CMK (cell line): ENCODE data around the gene KRTAP9-9.
"Not testable (repeated sequence)": the region's sequence is repeated elsewhere in the genome, so short reads cannot be mapped to it uniquely, and the experiment has no call there.

Experiments
- DNase-seq: peaks from one replicate; pipeline ENCODE4 v3.0.0-alpha.2; 2010; ENCODE audit warnings: low read depth

KRTAP9-9 gene

GRCh38 chr17:41265078-41265477 is 9.9 kb downstream of the KRTAP9-9 start, which contains the start of gene KRTAP9-6:
KRTAP9-6 (plus strand) TSS chr17:41265378; CDS start chr17:41265378, 0 bp downstream.
- no peak for DNase-seq

DNA sequence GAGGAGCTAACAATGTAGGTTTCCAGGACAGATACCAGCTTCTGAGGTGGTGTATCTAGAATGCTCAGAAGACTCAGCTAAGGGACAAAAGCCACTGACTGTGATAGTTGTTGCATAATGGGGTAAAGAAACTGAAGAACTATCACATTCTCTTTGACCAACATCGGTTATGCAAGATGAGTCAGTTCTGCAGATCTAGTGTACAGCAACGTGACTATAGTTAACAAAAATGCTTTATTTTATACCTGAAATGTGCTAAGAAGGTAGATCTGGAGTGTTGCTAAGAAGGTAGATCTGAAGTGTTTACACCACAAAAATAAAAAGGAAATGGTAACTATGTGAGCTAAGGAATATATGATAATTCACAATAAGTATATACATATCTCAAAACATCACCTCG is 12.5 kb downstream of the KRTAP9-9 start:
- DNase-seq, result no peak

- not testable (repeated sequence) for DNase-seq
Observed at GRCh38 chr17:41271323-41271722, 16.1 kb downstream of the KRTAP9-9 start.

- DNase-seq, result no peak
Observed at GRCh38 chr17:41271858-41272257, 16.7 kb downstream of the KRTAP9-9 start.

DNA sequence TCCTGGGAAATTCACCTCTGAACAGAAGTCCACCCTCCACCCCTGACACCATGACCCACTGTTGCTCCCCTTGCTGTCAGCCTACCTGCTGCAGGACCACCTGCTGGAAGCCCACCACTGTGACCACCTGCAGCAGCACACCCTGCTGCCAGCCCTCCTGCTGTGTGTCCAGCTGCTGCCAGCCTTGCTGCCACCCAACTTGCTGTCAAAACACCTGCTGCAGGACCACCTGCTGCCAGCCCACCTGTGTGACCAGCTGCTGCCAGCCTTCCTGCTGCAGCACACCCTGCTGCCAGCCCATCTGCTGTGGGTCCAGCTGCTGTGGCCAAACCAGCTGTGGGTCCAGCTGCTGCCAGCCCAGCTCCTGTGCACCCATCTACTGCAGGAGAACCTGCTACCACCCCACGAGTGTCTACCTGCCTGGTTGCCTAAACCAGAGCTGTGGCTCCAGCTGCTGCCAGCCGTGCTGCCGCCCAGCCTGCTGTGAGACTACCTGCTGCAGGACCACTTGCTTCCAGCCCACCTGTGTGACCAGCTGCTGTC is 20.5 kb downstream of the KRTAP9-9 start, which contains the start of gene KRTAP9-7:
Gene KRTAP9-7, plus strand, starts transcription at position 51 of the 543 bp plus-strand sequence. Its CDS starts 0 bp downstream, at position 51.
- not testable (repeated sequence) for DNase-seq

DNA sequence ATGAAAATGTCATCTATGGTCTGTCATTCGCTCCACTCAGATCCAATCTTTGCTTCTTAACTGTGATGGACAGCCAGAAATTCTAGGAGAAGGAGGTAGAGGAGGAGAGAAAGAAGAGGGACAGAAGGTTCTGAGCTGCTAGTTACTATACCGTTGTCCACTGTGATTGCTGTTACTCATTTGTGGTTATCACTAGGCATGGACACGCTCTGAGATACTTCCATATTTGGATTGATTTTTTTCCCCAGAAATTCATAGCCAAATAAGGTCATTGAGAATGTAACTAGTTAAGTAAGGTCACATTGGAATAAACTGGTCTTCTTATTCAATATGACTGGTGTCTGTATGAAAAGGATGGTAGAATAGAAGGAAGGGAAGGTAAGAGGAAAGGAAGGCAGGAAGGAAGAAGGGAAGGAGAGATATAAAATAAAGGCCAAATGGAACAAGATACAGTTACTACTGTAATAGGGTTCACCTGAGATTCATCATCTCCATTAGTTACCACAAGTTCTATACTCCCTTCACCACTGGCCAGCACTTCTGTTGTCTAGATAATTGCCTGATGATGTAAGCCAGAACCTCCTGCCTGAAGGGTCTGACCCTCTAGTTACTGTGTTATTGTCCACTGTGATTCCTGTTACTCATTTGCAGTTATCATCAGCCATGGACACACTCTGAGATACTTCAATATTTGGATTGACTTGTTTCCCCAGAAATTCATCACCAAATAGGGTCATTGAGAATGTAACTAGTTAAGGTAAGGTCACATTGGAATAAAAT is 23.2 kb downstream of the KRTAP9-9 start:
- DNase-seq, result no peak

DNA sequence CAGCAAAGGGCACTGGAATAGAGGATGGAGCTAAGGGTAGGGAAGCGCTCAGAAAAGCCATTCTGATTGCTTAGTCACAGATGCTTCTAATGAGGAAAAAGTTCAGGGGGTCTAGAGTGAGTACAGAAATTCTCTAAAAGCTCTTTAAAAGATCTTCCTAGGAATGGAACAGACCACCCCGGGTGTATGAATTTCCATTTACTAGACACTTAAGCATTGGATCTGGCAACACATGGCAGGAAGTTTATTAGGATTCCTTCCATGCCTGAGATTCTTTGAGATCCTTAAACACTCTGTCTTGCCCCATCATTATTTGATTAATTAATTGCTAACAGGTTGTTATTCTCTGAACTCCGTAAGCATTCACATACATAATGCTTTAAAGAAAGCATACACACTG is 28.9 kb downstream of the KRTAP9-9 start:
- no peak for DNase-seq

DNA sequence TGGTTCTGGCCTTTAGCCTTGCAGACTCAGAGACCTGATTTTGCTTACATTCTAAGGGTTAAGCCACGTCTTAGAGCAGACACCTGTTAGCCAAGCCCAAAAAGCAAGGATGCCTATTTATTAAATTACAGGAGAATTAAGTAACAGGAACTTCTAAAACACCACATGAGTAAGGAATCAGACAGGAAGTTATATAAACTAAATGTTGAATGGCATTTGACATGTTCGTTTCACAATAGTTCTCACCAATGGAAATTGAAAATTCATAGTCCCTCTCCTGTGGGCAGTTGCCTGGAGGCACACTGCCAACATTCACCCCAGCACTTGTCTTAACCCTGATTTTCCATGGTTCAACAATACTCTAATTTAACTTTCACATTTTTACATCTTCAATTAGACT is 29.4 kb downstream of the KRTAP9-9 start:
- no peak for DNase-seq

DNA sequence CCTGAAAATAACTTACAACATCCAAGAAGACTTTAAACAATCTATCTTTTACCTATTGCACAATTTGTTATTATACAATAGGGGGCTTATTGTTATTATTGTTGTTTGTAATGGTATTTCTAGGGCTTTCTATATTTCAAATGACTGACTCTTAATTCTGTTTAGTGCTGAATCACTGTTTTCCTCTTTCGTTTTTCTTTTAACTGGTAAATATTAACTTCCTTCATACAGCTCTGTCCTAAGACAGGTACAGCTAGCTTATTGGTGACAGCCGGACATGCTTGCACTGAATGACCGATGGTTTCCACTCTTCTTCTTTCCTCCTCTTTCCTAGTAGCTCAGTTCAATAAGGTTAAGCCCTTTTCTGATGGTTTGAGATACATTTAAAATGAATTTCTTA is 31.9 kb downstream of the KRTAP9-9 start:
- no peak for DNase-seq

GRCh38 chr17:41294016-41294415 is 38.8 kb downstream of the KRTAP9-9 start:
- no peak for DNase-seq

- DNase-seq, result no peak
Observed at GRCh38 chr17:41296846-41297245, 41.7 kb downstream of the KRTAP9-9 start.

- no peak for DNase-seq
Observed at GRCh38 chr17:41298458-41299135, 43.4 kb downstream of the KRTAP9-9 start.

DNA sequence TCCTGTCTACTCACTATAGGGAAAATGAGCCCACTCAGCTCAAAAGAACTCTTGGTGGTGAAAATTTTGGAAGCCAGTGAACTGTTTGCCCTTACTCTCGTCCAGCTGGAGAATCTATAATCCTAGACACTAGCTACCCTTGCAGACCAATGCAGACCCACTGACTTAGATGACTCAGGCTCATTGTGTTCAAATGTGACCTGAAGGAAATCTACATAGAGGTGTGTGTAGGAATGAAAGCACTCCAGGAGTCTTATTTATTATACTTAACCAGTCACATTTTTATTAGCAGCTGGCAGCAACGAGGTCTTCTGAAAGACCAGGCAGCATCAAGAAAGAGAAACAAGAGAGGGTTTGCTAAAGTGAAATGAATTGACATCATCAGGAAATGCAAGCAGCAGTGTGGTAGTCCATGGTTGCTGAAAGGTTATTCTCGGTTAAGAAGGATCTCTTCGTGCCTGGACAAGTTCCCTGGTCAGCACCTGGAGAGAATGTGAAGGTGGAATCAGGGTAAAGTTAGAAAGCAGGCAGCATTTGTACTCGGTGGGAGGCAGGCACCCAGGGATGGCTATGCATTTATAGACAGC is 46.1 kb downstream of the KRTAP9-9 start:
- DNase-seq, result no peak

DNA sequence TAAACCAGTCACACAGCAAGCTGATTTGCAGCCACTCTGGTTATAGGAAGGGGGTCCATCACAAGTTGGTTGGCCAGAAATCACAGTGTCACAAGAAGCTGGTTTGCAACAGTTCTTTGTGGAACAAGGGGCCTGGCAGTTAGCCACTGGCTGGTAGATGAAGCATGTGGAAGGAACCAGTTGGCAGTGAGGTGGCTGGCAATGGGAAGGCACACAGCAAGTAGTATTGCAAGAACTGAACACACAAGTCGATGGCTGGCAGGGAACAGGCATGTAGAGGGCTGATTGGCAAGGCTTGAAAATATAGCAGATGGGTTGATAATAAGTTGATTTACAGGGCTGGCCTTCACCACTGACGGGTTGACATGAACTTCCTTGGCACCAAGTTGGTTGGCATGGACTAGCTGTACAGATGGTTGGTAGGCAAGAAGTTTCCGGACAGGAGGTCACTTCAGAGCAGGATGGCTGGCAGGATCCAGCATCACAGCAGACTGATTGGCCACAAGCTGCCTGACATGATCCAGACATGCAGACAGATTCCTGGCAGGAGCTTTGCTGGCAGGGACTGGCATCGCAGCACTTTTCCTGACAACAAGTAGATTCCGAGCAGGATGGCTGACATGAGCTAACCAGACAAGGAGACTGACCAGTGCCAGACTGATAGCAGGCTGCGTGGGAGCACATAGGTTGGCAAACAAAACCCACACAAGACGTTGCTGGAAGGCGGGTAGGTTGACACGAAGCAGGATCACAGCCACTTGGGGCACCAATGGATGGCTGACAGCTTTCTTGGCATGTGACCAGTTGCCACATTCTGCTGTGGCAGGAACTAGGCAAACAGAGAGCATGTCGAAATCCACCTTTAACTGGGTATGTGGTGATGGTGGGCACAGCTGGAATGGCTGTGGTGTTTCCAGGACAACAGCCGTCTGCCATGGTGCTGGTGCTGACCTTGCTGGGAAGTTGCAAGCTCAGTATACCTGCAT is 47.0 kb downstream of the KRTAP9-9 start, which contains the start of gene KRTAP29-1:
Gene KRTAP29-1, minus strand, starts transcription at position 936 of the 986 bp plus-strand sequence. Its CDS starts 0 bp downstream, at position 936.
- DNase-seq, result no peak

- DNase-seq, result no peak
Observed at GRCh38 chr17:41302981-41303380, 47.8 kb downstream of the KRTAP9-9 start.

- no peak for DNase-seq
Observed at GRCh38 chr17:41304091-41304490, 48.9 kb downstream of the KRTAP9-9 start.
